Measurements from ENCODE around the gene CCDC6.

The CCDC6 gene

GRCh38 chr10:59878915-59879314 is 27.4 kb downstream of the CCDC6 start:
- Histone ChIP-seq H3K18ac (ENCODE audit: low read length) (no peak overlapping the region), H4K8ac (ENCODE audit: low read depth, low read length) (no peak overlapping the region), H2BK120ac (ENCODE audit: low read depth, low read length) (no peak overlapping the region), H3K4me2 (ENCODE audit: insufficient read depth, low read length, poor library complexity, severe bottlenecking) (no peak overlapping the region), H3K27me3 (ENCODE audit: control insufficient read depth in 3 of 3, insufficient read depth in 3 of 3, low read depth in 1 of 3, low read length in 3 of 3) (no peaks in the 10 kb centered on the region), H3K36me3 (replicated peaks in 1 of 2; ENCODE audit: control insufficient read depth in 2 of 2, insufficient read depth in 2 of 2, low read length in 2 of 2) (no peaks in the 10 kb centered on the region), H3K4me1 (ENCODE audit: control insufficient read depth in 2 of 2, insufficient read depth in 1 of 2, low read depth in 1 of 2, low read length in 2 of 2) (peaks cover 0 to 4% of the 10 kb centered on the region in 2 donors), H4K91ac (ENCODE audit: low read depth, low read length, poor library complexity) (no peak overlapping the region), H3K4me3 (ENCODE audit: low read length in 2 of 2) (no peak overlapping the region), H2BK12ac (ENCODE audit: low read length) (no peak overlapping the region), H2AFZ (ENCODE audit: low read length) (no peak overlapping the region), H2BK5ac (ENCODE audit: low read length) (no peak overlapping the region), H3K27ac (replicated peaks; ENCODE audit: low read length) (no peak overlapping the region), H3K4ac (ENCODE audit: low read length) (no peak overlapping the region), H2BK15ac (ENCODE audit: low read length) (no peak overlapping the region), H2AK5ac (ENCODE audit: low read depth, low read length) (no peak overlapping the region), H3K23ac (ENCODE audit: low read depth, low read length, poor library complexity) (no peak overlapping the region), H3K9me3 (replicated peaks in 1 of 2; ENCODE audit: control insufficient read depth in 2 of 2, insufficient read depth in 1 of 2, low read depth in 1 of 2, low read length in 2 of 2) (peaks cover 0 to 4% of the 10 kb centered on the region in 2 donors), H3K9ac (ENCODE audit: low read depth, low read length, poor library complexity) (no peak overlapping the region), H3K79me1 (ENCODE audit: low read depth, low read length) (peaks cover 5% of the 10 kb centered on the region), H3K14ac (ENCODE audit: low read length) (no peak overlapping the region)
- WGBS, 2 donors (ENCODE audit: extremely low coverage in 2 of 2, insufficient read length in 2 of 2, insufficient replicate concordance in 1 of 2), result no CpG with 5 or more reads among the region's 2 CpGs
- DNase-seq (ENCODE audit: low spot score), result no peak

GRCh38 chr10:59878289-59878688 is 28.1 kb downstream of the CCDC6 start:
- H2BK120ac ChIP-seq (ENCODE audit: low read depth, low read length), result no peak overlapping the region
- peaks cover 0 to 4% of the 10 kb centered on the region in 2 donors for H3K9me3 ChIP-seq (replicated peaks in 1 of 2; ENCODE audit: control insufficient read depth in 2 of 2, insufficient read depth in 1 of 2, low read depth in 1 of 2, low read length in 2 of 2)
- no peak overlapping the region for H2BK15ac ChIP-seq (ENCODE audit: low read length)
- H4K91ac ChIP-seq (ENCODE audit: low read depth, low read length, poor library complexity), result no peak overlapping the region
- no peak overlapping the region for H3K27ac ChIP-seq (replicated peaks; ENCODE audit: low read length)
- H3K14ac ChIP-seq (ENCODE audit: low read length), result no peak overlapping the region
- no peak overlapping the region for H2AK5ac ChIP-seq (ENCODE audit: low read depth, low read length)
- no peak overlapping the region for H4K8ac ChIP-seq (ENCODE audit: low read depth, low read length)
- H3K18ac ChIP-seq (ENCODE audit: low read length), result no peak overlapping the region
- H3K4ac ChIP-seq (ENCODE audit: low read length), result no peak overlapping the region
- WGBS, 2 donors (ENCODE audit: extremely low coverage in 2 of 2, insufficient read length in 2 of 2, insufficient replicate concordance in 1 of 2), result no CpG with 5 or more reads among the region's 2 CpGs
- no peaks in the 10 kb centered on the region for H3K27me3 ChIP-seq (ENCODE audit: control insufficient read depth in 3 of 3, insufficient read depth in 3 of 3, low read depth in 1 of 3, low read length in 3 of 3)
- no peak overlapping the region for H3K4me3 ChIP-seq (ENCODE audit: low read length in 2 of 2)
- H3K4me2 ChIP-seq (ENCODE audit: insufficient read depth, low read length, poor library complexity, severe bottlenecking), result no peak overlapping the region
- peaks cover 5% of the 10 kb centered on the region for H3K79me1 ChIP-seq (ENCODE audit: low read depth, low read length)
- H2AFZ ChIP-seq (ENCODE audit: low read length), result no peak overlapping the region
- DNase-seq (ENCODE audit: low spot score), result no peak
- H3K9ac ChIP-seq (ENCODE audit: low read depth, low read length, poor library complexity), result no peak overlapping the region
- H3K4me1 ChIP-seq (ENCODE audit: control insufficient read depth in 2 of 2, insufficient read depth in 1 of 2, low read depth in 1 of 2, low read length in 2 of 2), result peaks cover 0 to 4% of the 10 kb centered on the region in 2 donors
- H2BK5ac ChIP-seq (ENCODE audit: low read length), result no peak overlapping the region
- H3K36me3 ChIP-seq (replicated peaks in 1 of 2; ENCODE audit: control insufficient read depth in 2 of 2, insufficient read depth in 2 of 2, low read length in 2 of 2), result no peaks in the 10 kb centered on the region
- H2BK12ac ChIP-seq (ENCODE audit: low read length), result no peak overlapping the region
- H3K23ac ChIP-seq (ENCODE audit: low read depth, low read length, poor library complexity), result no peak overlapping the region

GRCh38 chr10:59877191-59877671 is 29.1 kb downstream of the CCDC6 start:
- Histone ChIP-seq H2AK5ac (ENCODE audit: low read depth, low read length) (no peak overlapping the region), H3K23ac (ENCODE audit: low read depth, low read length, poor library complexity) (no peak overlapping the region), H2BK12ac (ENCODE audit: low read length) (no peak overlapping the region), H3K4me2 (ENCODE audit: insufficient read depth, low read length, poor library complexity, severe bottlenecking) (no peak overlapping the region), H3K36me3 (replicated peaks in 1 of 2; ENCODE audit: control insufficient read depth in 2 of 2, insufficient read depth in 2 of 2, low read length in 2 of 2) (no peaks in the 10 kb centered on the region), H3K9ac (ENCODE audit: low read depth, low read length, poor library complexity) (no peak overlapping the region), H2BK120ac (ENCODE audit: low read depth, low read length) (no peak overlapping the region), H3K79me1 (ENCODE audit: low read depth, low read length) (peaks cover 6% of the 10 kb centered on the region), H4K8ac (ENCODE audit: low read depth, low read length) (no peak overlapping the region), H2BK15ac (ENCODE audit: low read length) (no peak overlapping the region), H3K14ac (ENCODE audit: low read length) (no peak overlapping the region), H3K27ac (replicated peaks; ENCODE audit: low read length) (no peak overlapping the region), H2AFZ (ENCODE audit: low read length) (no peak overlapping the region), H3K4ac (ENCODE audit: low read length) (no peak overlapping the region), H2BK5ac (ENCODE audit: low read length) (no peak overlapping the region), H3K27me3 (ENCODE audit: control insufficient read depth in 3 of 3, insufficient read depth in 3 of 3, low read depth in 1 of 3, low read length in 3 of 3) (no peaks in the 10 kb centered on the region), H3K4me3 (ENCODE audit: low read length in 2 of 2) (no peak overlapping the region), H3K4me1 (ENCODE audit: control insufficient read depth in 2 of 2, insufficient read depth in 1 of 2, low read depth in 1 of 2, low read length in 2 of 2) (peaks cover 0 to 7% of the 10 kb centered on the region in 2 donors), H4K91ac (ENCODE audit: low read depth, low read length, poor library complexity) (no peak overlapping the region), H3K9me3 (replicated peaks in 1 of 2; ENCODE audit: control insufficient read depth in 2 of 2, insufficient read depth in 1 of 2, low read depth in 1 of 2, low read length in 2 of 2) (no peaks in the 10 kb centered on the region), H3K18ac (ENCODE audit: low read length) (no peak overlapping the region)
- no CpG with 5 or more reads among the region's 7 CpGs for WGBS, 2 donors (ENCODE audit: extremely low coverage in 2 of 2, insufficient read length in 2 of 2, insufficient replicate concordance in 1 of 2)
- no peak for DNase-seq (ENCODE audit: low spot score)

- Histone ChIP-seq H3K9me3 (replicated peaks in 1 of 2; ENCODE audit: control insufficient read depth in 2 of 2, insufficient read depth in 1 of 2, low read depth in 1 of 2, low read length in 2 of 2) (no peaks in the 10 kb centered on the region), H3K18ac (ENCODE audit: low read length) (no peak overlapping the region), H3K79me1 (ENCODE audit: low read depth, low read length) (peaks cover 9% of the 10 kb centered on the region), H3K4me1 (ENCODE audit: control insufficient read depth in 2 of 2, insufficient read depth in 1 of 2, low read depth in 1 of 2, low read length in 2 of 2) (peaks cover 0 to 7% of the 10 kb centered on the region in 2 donors), H3K4ac (ENCODE audit: low read length) (no peak overlapping the region), H2BK12ac (ENCODE audit: low read length) (no peak overlapping the region), H3K27me3 (ENCODE audit: control insufficient read depth in 3 of 3, insufficient read depth in 3 of 3, low read depth in 1 of 3, low read length in 3 of 3) (no peaks in the 10 kb centered on the region), H3K27ac (replicated peaks; ENCODE audit: low read length) (no peak overlapping the region), H3K36me3 (replicated peaks in 1 of 2; ENCODE audit: control insufficient read depth in 2 of 2, insufficient read depth in 2 of 2, low read length in 2 of 2) (no peaks in the 10 kb centered on the region), H2AFZ (ENCODE audit: low read length) (no peak overlapping the region), H2AK5ac (ENCODE audit: low read depth, low read length) (no peak overlapping the region), H3K4me2 (ENCODE audit: insufficient read depth, low read length, poor library complexity, severe bottlenecking) (no peak overlapping the region), H3K14ac (ENCODE audit: low read length) (no peak overlapping the region), H3K4me3 (ENCODE audit: low read length in 2 of 2) (no peak overlapping the region), H2BK15ac (ENCODE audit: low read length) (no peak overlapping the region), H2BK120ac (ENCODE audit: low read depth, low read length) (no peak overlapping the region), H4K91ac (ENCODE audit: low read depth, low read length, poor library complexity) (no peak overlapping the region), H3K9ac (ENCODE audit: low read depth, low read length, poor library complexity) (no peak overlapping the region), H3K23ac (ENCODE audit: low read depth, low read length, poor library complexity) (no peak overlapping the region), H2BK5ac (ENCODE audit: low read length) (no peak overlapping the region), H4K8ac (ENCODE audit: low read depth, low read length) (no peak overlapping the region)
- no CpG with 5 or more reads among the region's 2 CpGs for WGBS, 2 donors (ENCODE audit: extremely low coverage in 2 of 2, insufficient read length in 2 of 2, insufficient replicate concordance in 1 of 2)
- no peak for DNase-seq (ENCODE audit: low spot score)
These were observed 29.7 kb downstream of the CCDC6 start for GRCh38 chr10:59876695-59877094.
